Measurements from ENCODE around the gene TSPO2. TPM values are rescaled to one million over a fixed set of nuclear protein-coding genes. Genes with fewer than 3 reads are reported as not detected.

Gene TSPO2
- total and polyA plus RNA-seq, 2 of the 13 experiments (the other 11 are each of a cell fraction or from before 2014, with no cell fraction given), result 0.55 TPM; not detected in 1

DNA sequence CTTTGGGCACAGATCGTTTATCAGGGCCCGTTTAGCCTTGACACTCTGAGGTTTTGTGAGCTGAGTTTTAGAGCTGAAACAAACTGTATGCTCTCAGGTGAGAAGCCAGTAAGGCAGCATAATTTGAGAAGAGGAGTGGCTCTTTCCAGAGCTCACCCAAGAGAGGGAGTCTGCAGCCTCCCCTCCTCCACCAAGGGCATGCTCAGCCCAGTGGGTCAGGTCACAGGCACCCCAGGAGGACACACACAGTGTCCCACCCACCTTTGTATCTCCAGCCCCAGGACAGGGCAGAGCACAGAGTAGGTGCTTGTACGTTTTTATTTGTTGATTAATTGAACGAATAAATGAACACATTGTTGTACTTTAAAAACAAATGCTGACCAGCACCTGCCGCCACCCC lies 3.4 kb downstream of the TSPO2 start:
- no peak for DNase-seq (ENCODE audit: low spot score)
- Histone ChIP-seq H3K27ac (ENCODE audit: extremely low read length, insufficient read depth, low read length) (no peak overlapping the region), H3K9me3 (ENCODE audit: low read length) (no peaks in the 10 kb centered on the region), H3K4me3 (replicated peaks in 1 of 3; ENCODE audit: insufficient read depth in 1 of 3, low read depth in 2 of 3, low read length in 3 of 3) (no peak overlapping the region), H3K36me3 (replicated peaks in 1 of 2; ENCODE audit: control insufficient read depth in 1 of 2, insufficient read depth in 2 of 2, low read length in 2 of 2) (peaks cover 0 to 2% of the 10 kb centered on the region in 2 experiments; a peak in 1 of 5 replicates), H3K4me2 (ENCODE audit: low read depth, low read length) (no peak overlapping the region; the same call in 1 of the 2 replicates), H3K79me2 (ENCODE audit: insufficient read depth, low read length) (no peaks in the 10 kb centered on the region), H4K20me1 (ENCODE audit: insufficient read depth, low read length) (no peaks in the 10 kb centered on the region), H3K4me1 (ENCODE audit: insufficient read depth, low read length) (peaks cover 71% of the 10 kb centered on the region), H3K27me3 (ENCODE audit: control insufficient read depth in 1 of 2, insufficient read depth in 2 of 2, low read length in 2 of 2) (no peaks in the 10 kb centered on the region), H2AFZ (ENCODE audit: low read length) (no peak overlapping the region), H3K9ac (ENCODE audit: insufficient read depth, low read depth, low read length) (no peak overlapping the region)
- ChIA-PET CTCF (ENCODE audit: low intra/inter-chr PET ratio, low total read pairs) (no interaction called here), POLR2A (interaction anchor here (1.1 to 2.8 kb wide), 4 partner anchors 10 to 27 kb away, joined by 3 to 18 read pairs (median 8); partner anchors contain the start of genes NFYA and OARD1)
- no TSS peak for BruUV-seq (replicated peaks)
- in situ Hi-C loops (cut with HindIII; ENCODE audit: extremely low pct_ligation_motif_present, low pct_unique_long_range_greater_than_20kb) (loop anchor here (25.0 kb wide), 1 partner anchor 708 kb away; no protein-coding TSS in a partner anchor), intact Hi-C loops (cut with micrococcal nuclease; ENCODE audit: unreplicated experiment) (no loop called here)
- FAIRE-seq, result no peak
- 46% methylated on average over 5 of the region's 5 CpGs for WGBS (ENCODE audit: low lambda C conversion rate)
- no peak for ATAC-seq
- peak; percentile 20 for TF ChIP-seq MED8 (CRISPR knock-in tag; IDR thresholded peaks at IDR 0.05; ENCODE audit: insufficient replicate concordance)
- TF ChIP-seq, protein P1, sequence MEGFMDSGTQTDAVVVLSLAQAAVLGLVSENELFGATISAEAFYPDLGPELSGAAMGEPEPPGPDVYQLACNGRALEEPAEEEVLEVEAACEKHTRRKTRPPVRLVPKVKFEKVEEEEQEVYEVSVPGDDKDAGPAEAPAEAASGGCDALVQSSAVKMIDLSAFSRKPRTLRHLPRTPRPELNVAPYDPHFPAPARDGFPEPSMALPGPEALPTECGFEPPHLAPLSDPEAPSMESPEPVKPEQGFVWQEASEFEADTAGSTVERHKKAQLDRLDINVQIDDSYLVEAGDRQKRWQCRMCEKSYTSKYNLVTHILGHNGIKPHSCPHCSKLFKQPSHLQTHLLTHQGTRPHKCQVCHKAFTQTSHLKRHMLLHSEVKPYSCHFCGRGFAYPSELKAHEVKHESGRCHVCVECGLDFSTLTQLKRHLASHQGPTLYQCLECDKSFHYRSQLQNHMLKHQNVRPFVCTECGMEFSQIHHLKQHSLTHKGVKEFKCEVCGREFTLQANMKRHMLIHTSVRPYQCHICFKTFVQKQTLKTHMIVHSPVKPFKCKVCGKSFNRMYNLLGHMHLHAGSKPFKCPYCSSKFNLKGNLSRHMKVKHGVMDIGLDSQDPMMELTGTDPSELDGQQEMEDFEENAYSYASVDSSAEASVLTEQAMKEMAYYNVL (CRISPR knock-in tag; IDR thresholded peaks at IDR 0.05; ENCODE audit: borderline replicate concordance), result 0 out of 2 replicates have a peak, but pooled peaks have one; percentile 38
- no peak for TF ChIP-seq ZNF546 (CRISPR knock-in tag; conservative IDR thresholded peaks at IDR 0.05)
- no peak for TF ChIP-seq ZFP82 (CRISPR knock-in tag; IDR thresholded peaks at IDR 0.05; ENCODE audit: borderline replicate concordance)
- TF ChIP-seq KDM5B (CRISPR knock-in tag; IDR thresholded peaks at IDR 0.05; ENCODE audit: borderline replicate concordance), result 0 out of 2 replicates have a peak, but pooled peaks have one; percentile 46
- TF ChIP-seq ZNF317 (CRISPR knock-in tag; IDR thresholded peaks at IDR 0.05), result 0 out of 2 replicates have a peak, but pooled peaks have one; percentile 33
- TF ChIP-seq GATAD2A (CRISPR knock-in tag; IDR thresholded peaks at IDR 0.05), result no peak
- TF ChIP-seq PITX1 (CRISPR knock-in tag; IDR thresholded peaks at IDR 0.05), result no peak
- TF ChIP-seq ZNF333 (CRISPR knock-in tag; IDR thresholded peaks at IDR 0.05; ENCODE audit: borderline replicate concordance), result 0 out of 2 replicates have a peak, but pooled peaks have one; percentile 43

Measured in HepG2 (cell line).